GM21717 (cell line): ENCODE data around the gene RUNDC1.

Experiments
- ATAC-seq: cut with Tn5 transposase; IDR thresholded peaks from one replicate; pipeline ENCODE4 v1.9.1; 2021; ENCODE audit warnings: mild to moderate bottlenecking, moderate library complexity; ENCODE audit not compliant: unreplicated experiment

RUNDC1 gene

GRCh38 chr17:43033948-43034881, 53.9 kb downstream of the RUNDC1 start:
- ATAC-seq: no peak

GRCh38 chr17:43034894-43035293, 54.5 kb downstream of the RUNDC1 start:
- no peak for ATAC-seq

- ATAC-seq: no peak
Observed at GRCh38 chr17:43039646-43040045, 59.3 kb downstream of the RUNDC1 start.

- ATAC-seq: no peak
Observed at GRCh38 chr17:43040655-43041054, 60.3 kb downstream of the RUNDC1 start.

- ATAC-seq: no peak
Observed at GRCh38 chr17:43042025-43042628, 61.8 kb downstream of the RUNDC1 start.
